Activated naive CD4-positive, alpha-beta T cell treated with anti-CD3 and anti-CD28 coated beads, Interleukin-2, amount 10 ng/mL, durations not matched to agents 7 days and 5 days (primary cell): ENCODE data around the gene ALOX12.
"Not testable (repeated sequence)": the region's sequence is repeated elsewhere in the genome, so short reads cannot be mapped to it uniquely, and the experiment has no call there.

Experiments used
- CTCF ChIA-PET: fragments of 350-600 bp; sonication (Branson Sonifier 250); formaldehyde crosslinking; loops from one replicate; lab custom pipeline; 2021; ENCODE audit warnings: antibody characterized with exemption; lab: Charles Lee
- DNase-seq: peaks from one replicate; pipeline ENCODE4 v3.0.0-alpha.2; 2020
- H3K27ac Mint-ChIP-seq: one replicate; pipeline ENCODE4 v1.8.0; 2021; ENCODE audit warnings: mild to moderate bottlenecking, moderate library complexity, mixed read lengths
- H3K27me3 Mint-ChIP-seq: one replicate; pipeline ENCODE4 v1.8.0; 2021; ENCODE audit warnings: mild to moderate bottlenecking, mixed read lengths
- H3K36me3 Mint-ChIP-seq: one replicate; pipeline ENCODE4 v1.8.0; 2021; ENCODE audit warnings: mixed read lengths
- H3K4me1 Mint-ChIP-seq: one replicate; pipeline ENCODE4 v1.8.0; 2021; ENCODE audit warnings: mixed read lengths
- H3K4me3 Mint-ChIP-seq: one replicate; pipeline ENCODE4 v1.8.0; 2021; ENCODE audit warnings: mild to moderate bottlenecking, moderate library complexity, mixed read lengths
- H3K9me3 Mint-ChIP-seq: one replicate; pipeline ENCODE4 v1.8.0; 2021; ENCODE audit warnings: mixed read lengths

The ALOX12 gene

GRCh38 chr17:7038025-7038862 is 42.4 kb downstream of the ALOX12 start:
- Mint-ChIP-seq H3K27ac (no peak overlapping the region), H3K9me3 (no peaks in the 10 kb centered on the region)

GRCh38 chr17:7039832-7040231 is 44.0 kb downstream of the ALOX12 start:
- Mint-ChIP-seq H3K27ac (no peak overlapping the region), H3K27me3 (peaks cover 41% of the 10 kb centered on the region), H3K9me3 (no peaks in the 10 kb centered on the region), H3K4me1 (peaks cover 58% of the 10 kb centered on the region), H3K36me3 (peaks cover 19% of the 10 kb centered on the region), H3K4me3 (no peak overlapping the region)
- no peak for DNase-seq
- CTCF ChIA-PET: interaction anchor here (1.5 to 2.4 kb wide), 2 partner anchors 94 to 129 kb away, joined by 3 to 6 read pairs; no protein-coding TSS in a partner anchor

More at GRCh38 chr17:7038025-7038862, 42.4 kb downstream of the ALOX12 start:
- Mint-ChIP-seq H3K27me3 (peaks cover 25% of the 10 kb centered on the region), H3K36me3 (peaks cover 21% of the 10 kb centered on the region), H3K4me1 (peaks cover 67% of the 10 kb centered on the region), H3K4me3 (peak overlapping the region; percentile 60)
- no peak for DNase-seq
- CTCF ChIA-PET: interaction anchor here (1.3 to 2.4 kb wide), 3 partner anchors 8 to 127 kb away, joined by 4 to 7 read pairs (median 6); no protein-coding TSS in a partner anchor

- no peak for DNase-seq
- Mint-ChIP-seq H3K4me3 (peak overlapping the region; percentile 46), H3K4me1 (peaks cover 61% of the 10 kb centered on the region), H3K27ac (no peak overlapping the region), H3K36me3 (peaks cover 13% of the 10 kb centered on the region), H3K9me3 (no peaks in the 10 kb centered on the region), H3K27me3 (peaks cover 45% of the 10 kb centered on the region)
- CTCF ChIA-PET: interaction anchor here (0.5 to 1.0 kb wide), 2 partner anchors 95 to 102 kb away, joined by 3 read pairs; no protein-coding TSS in a partner anchor
Measured at GRCh38 chr17:7041607-7042500, 46.0 kb downstream of the ALOX12 start.

GRCh38 chr17:7042501-7043181 is 46.8 kb downstream of the ALOX12 start:
- H3K27me3 Mint-ChIP-seq: peaks cover 45% of the 10 kb centered on the region
- peaks cover 62% of the 10 kb centered on the region for H3K4me1 Mint-ChIP-seq
- peak overlapping the region; percentile 54 for H3K4me3 Mint-ChIP-seq
- no peak overlapping the region for H3K27ac Mint-ChIP-seq
- peaks cover 13% of the 10 kb centered on the region for H3K36me3 Mint-ChIP-seq
- peak; percentile 51 for DNase-seq
- CTCF ChIA-PET: interaction anchor here (1.0 kb wide), 1 partner anchor 94 kb away, joined by 3 read pairs; no protein-coding TSS in a partner anchor
- no peaks in the 10 kb centered on the region for H3K9me3 Mint-ChIP-seq

GRCh38 chr17:7043182-7043496 is 47.3 kb downstream of the ALOX12 start:
- Mint-ChIP-seq H3K9me3 (no peaks in the 10 kb centered on the region), H3K4me1 (peaks cover 58% of the 10 kb centered on the region), H3K4me3 (peak overlapping the region; percentile 54), H3K27ac (no peak overlapping the region), H3K27me3 (peaks cover 45% of the 10 kb centered on the region), H3K36me3 (peaks cover 13% of the 10 kb centered on the region)
- peak; percentile 25 for DNase-seq
- CTCF ChIA-PET: interaction anchor here (13.2 kb wide), 1 partner anchor 94 kb away, joined by 270 read pairs; no protein-coding TSS in a partner anchor

GRCh38 chr17:7043497-7044198 is 47.8 kb downstream of the ALOX12 start, which contains the start of gene SLC16A11:
Gene SLC16A11, minus strand, starts transcription at chr17:7044092. Its CDS starts 579 bp downstream, at chr17:7043513.
- peaks cover 53% of the 10 kb centered on the region for H3K4me1 Mint-ChIP-seq
- H3K9me3 Mint-ChIP-seq: no peaks in the 10 kb centered on the region
- peaks cover 45% of the 10 kb centered on the region for H3K27me3 Mint-ChIP-seq
- peak within 1 kb of the TSS; percentile 8 for H3K27ac Mint-ChIP-seq
- H3K36me3 Mint-ChIP-seq: peaks cover 9% of the 10 kb centered on the region
- H3K4me3 Mint-ChIP-seq: peak within 1 kb of the TSS; percentile 54
- DNase-seq: peak; percentile 42
- CTCF ChIA-PET: interaction anchor here (3.0 to 13.2 kb wide), 2 partner anchors 94 to 129 kb away, joined by 8 to 270 read pairs; no protein-coding TSS in a partner anchor

- peak overlapping the region; percentile 71 for H3K27ac Mint-ChIP-seq
- H3K9me3 Mint-ChIP-seq: no peaks in the 10 kb centered on the region
- H3K4me1 Mint-ChIP-seq: peaks cover 43% of the 10 kb centered on the region
- peak; percentile 59 for DNase-seq
- CTCF ChIA-PET: interaction anchor here (0.6 to 13.2 kb wide), 27 partner anchors 8 to 544 kb away, joined by 3 to 270 read pairs (median 4); partner anchors contain the start of genes SLC16A13 and SOX15
- H3K27me3 Mint-ChIP-seq: peaks cover 58% of the 10 kb centered on the region
- no peaks in the 10 kb centered on the region for H3K36me3 Mint-ChIP-seq
- peak overlapping the region; percentile 65 for H3K4me3 Mint-ChIP-seq
Measured at GRCh38 chr17:7045492-7046126, 49.8 kb downstream of the ALOX12 start.

- DNase-seq: peak; percentile 64
- H3K4me1 Mint-ChIP-seq: peaks cover 41% of the 10 kb centered on the region
- peak overlapping the region; percentile 65 for H3K4me3 Mint-ChIP-seq
- H3K27me3 Mint-ChIP-seq: peaks cover 60% of the 10 kb centered on the region
- H3K9me3 Mint-ChIP-seq: no peaks in the 10 kb centered on the region
- H3K27ac Mint-ChIP-seq: peak overlapping the region; percentile 71
- H3K36me3 Mint-ChIP-seq: no peaks in the 10 kb centered on the region
- CTCF ChIA-PET: interaction anchor here (0.6 to 13.2 kb wide), 26 partner anchors 8 to 543 kb away, joined by 3 to 270 read pairs (median 4); partner anchors contain the start of gene SOX15
Measured at GRCh38 chr17:7046127-7046724, 50.4 kb downstream of the ALOX12 start.

DNA sequence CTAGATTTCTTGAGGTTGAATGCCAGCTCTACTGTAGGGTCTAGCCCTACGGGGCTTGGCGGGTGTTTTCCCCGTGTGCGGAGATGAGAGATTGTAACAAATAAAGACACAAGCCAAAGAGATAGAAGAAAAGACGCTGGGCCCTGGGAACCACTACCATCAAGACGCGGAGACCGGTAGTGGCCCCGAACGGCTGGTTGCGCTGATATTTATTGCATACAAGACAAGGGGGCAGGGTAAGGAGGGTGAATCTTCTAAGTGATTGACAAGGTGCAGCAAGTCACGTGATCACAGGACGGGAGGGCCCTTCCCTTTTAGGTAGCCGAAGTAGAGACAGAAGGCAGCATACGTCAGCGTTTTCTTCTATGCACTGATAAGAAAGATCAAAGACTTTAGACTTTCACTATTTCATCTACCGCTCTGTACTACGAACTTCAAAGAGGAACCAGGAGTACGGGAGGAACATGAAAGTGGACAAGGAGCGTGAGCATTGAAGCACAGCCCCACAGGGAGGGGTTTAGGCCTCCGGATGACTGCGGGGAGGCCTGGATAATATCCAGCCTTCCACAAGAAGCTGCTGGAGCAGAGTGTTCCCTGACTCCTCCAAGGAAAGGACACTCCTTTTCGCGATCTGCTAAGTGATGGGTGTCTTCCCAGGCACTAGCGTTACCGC is 51.0 kb downstream of the ALOX12 start:
- peaks cover 53% of the 10 kb centered on the region for H3K27me3 Mint-ChIP-seq
- H3K4me3 Mint-ChIP-seq: peak overlapping the region; percentile 65
- not testable (repeated sequence) for H3K9me3 Mint-ChIP-seq, H3K36me3 Mint-ChIP-seq
- H3K27ac Mint-ChIP-seq: peak overlapping the region; percentile 71
- H3K4me1 Mint-ChIP-seq: peaks cover 34% of the 10 kb centered on the region
- peak; percentile 83 for DNase-seq
- CTCF ChIA-PET: interaction anchor here (0.8 to 13.2 kb wide), 11 partner anchors 8 to 302 kb away, joined by 3 to 270 read pairs (median 7); no protein-coding TSS in a partner anchor

DNA sequence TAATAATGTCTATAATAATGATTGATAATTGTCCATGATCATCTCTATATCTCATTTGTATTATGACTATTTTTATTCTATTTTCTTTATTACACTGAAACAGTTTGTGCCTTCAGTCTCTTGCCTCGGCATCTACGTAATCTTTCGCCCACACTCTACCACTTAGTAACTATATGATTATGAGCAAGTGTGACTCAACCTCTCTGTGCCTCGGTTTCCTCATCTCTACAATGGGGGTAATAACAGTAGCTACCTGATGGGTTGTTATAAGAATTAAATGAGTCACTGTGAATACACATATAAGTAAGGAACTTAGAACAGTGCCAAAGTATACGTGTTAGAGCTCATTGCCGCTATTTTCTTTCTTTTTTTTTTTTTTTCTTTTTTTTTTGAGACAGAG is 51.7 kb downstream of the ALOX12 start:
- Mint-ChIP-seq H3K27me3 (peaks cover 46% of the 10 kb centered on the region), H3K36me3 (no peaks in the 10 kb centered on the region), H3K4me3 (no peak overlapping the region), H3K27ac (no peak overlapping the region), H3K9me3 (no peaks in the 10 kb centered on the region), H3K4me1 (peaks cover 28% of the 10 kb centered on the region)
- no peak for DNase-seq
- CTCF ChIA-PET: interaction anchor here (13.2 kb wide), 1 partner anchor 90 kb away, joined by 270 read pairs; no protein-coding TSS in a partner anchor

- no peak for DNase-seq
- no peak overlapping the region for H3K4me3 Mint-ChIP-seq
- H3K27ac Mint-ChIP-seq: no peak overlapping the region
- CTCF ChIA-PET: interaction anchor here (13.2 kb wide), 1 partner anchor 88 kb away, joined by 270 read pairs; no protein-coding TSS in a partner anchor
- peaks cover 19% of the 10 kb centered on the region for H3K4me1 Mint-ChIP-seq
- H3K27me3 Mint-ChIP-seq: peaks cover 43% of the 10 kb centered on the region
- no peaks in the 10 kb centered on the region for H3K36me3 Mint-ChIP-seq
- H3K9me3 Mint-ChIP-seq: no peaks in the 10 kb centered on the region
Measured at GRCh38 chr17:7048968-7049367, 53.1 kb downstream of the ALOX12 start.
